Immature natural killer cell (primary cell): Measurements from ENCODE around the gene GLCE. TPM values are rescaled to one million over a fixed set of nuclear protein-coding genes. Genes with fewer than 3 reads are reported as not detected.
"Not testable (repeated sequence)": the region's sequence is repeated elsewhere in the genome, so short reads cannot be mapped to it uniquely, and the experiment has no call there.

Experiments
- DNase-seq, 3 donors: peaks; one replicate each; pipeline ENCODE4 v3.0.0; 2022; ENCODE audit warnings: mixed read lengths in 1 of 3
- H3K27ac Mint-ChIP-seq, 6 donors: one replicate each; pipeline ENCODE4 v1.8.0; 2020; ENCODE audit warnings: mixed read lengths in 6 of 6, mild to moderate bottlenecking in 5 of 6, inconsistent platforms in 4 of 6, moderate library complexity in 3 of 6
- H3K27me3 Mint-ChIP-seq, 3 donors: one replicate each; pipeline ENCODE4 v1.8.0; 2020 to 2021; ENCODE audit warnings: low read depth in 3 of 3, mild to moderate bottlenecking in 3 of 3, mixed read lengths in 3 of 3, moderate library complexity in 3 of 3, inconsistent platforms in 1 of 3
- H3K36me3 Mint-ChIP-seq, 3 donors: one replicate each; pipeline ENCODE4 v1.8.0; 2020; ENCODE audit warnings: mixed read lengths in 3 of 3, inconsistent platforms in 2 of 3, mild to moderate bottlenecking in 2 of 3
- H3K4me1 Mint-ChIP-seq, 2 donors: one replicate each; pipeline ENCODE4 v1.8.0; 2020; ENCODE audit warnings: inconsistent platforms in 2 of 2, mild to moderate bottlenecking in 2 of 2, mixed read lengths in 2 of 2, moderate library complexity in 1 of 2
- H3K4me3 Mint-ChIP-seq, 5 donors: one replicate each; pipeline ENCODE4 v1.8.0; 2020; ENCODE audit warnings: mild to moderate bottlenecking in 5 of 5, mixed read lengths in 5 of 5, inconsistent platforms in 3 of 5, moderate library complexity in 3 of 5
- H3K9me3 Mint-ChIP-seq, 6 donors: one replicate each; pipeline ENCODE4 v1.8.0; 2020; ENCODE audit warnings: mild to moderate bottlenecking in 6 of 6, mixed read lengths in 6 of 6, inconsistent platforms in 4 of 6, moderate library complexity in 3 of 6
- polyA plus RNA-seq, 3 donors: library from polyadenylated mRNA; unstranded; fragments of 300-500 nt; fragmentation: Illumina TruSeq; gene quantifications; one replicate each; pipeline ENCODE4 v1.2.3, GENCODE V29; 2021

The GLCE gene
- polyA plus RNA-seq, 3 donors from 2014 or later = 4.2 TPM; not detected in 1

DNA sequence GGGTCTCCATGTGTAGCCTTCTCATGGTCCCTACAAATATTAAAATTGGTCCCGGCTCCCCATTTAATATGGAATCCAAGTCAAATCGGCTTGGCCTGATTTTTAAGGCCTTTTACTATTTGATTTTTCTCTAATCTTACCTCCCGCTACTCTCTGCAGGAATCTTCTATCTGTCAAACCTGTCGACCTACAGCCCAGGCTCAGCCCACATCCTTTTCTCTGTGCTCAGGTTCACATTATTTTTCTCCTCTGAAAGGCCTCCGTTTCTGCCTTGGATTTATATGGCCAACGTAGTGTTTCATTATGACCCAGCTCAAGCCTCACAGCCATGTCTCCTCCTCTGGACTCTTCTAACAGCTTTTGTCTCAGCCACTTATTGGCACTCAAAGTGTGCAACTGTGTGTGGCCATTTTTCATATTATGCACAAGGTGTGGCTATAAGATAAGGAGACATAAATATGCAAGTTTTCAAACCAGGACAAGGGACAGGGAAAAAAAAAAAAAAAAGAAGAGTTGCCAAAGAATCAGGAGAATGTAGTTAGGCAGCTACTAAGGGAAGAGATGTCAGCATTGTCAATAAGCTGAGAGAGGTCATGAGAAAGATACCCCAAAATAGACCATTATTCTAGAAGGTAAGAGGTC lies 2.1 kb upstream of the GLCE start:
- peaks cover 16 to 18% of the 10 kb centered on the region in 2 donors for H3K4me1 Mint-ChIP-seq
- no peaks in the 10 kb centered on the region for H3K9me3 Mint-ChIP-seq
- no peaks in the 10 kb centered on the region for H3K36me3 Mint-ChIP-seq
- DNase-seq = no peak
- H3K4me3 Mint-ChIP-seq = peak overlapping the region in 4 of 5 donors; percentile 29 to 60 (median 39)
- H3K27ac Mint-ChIP-seq = peak overlapping the region in 1 of 6 donors; percentile 25
- H3K27me3 Mint-ChIP-seq = peaks cover 3 to 16% (median 14%) of the 10 kb centered on the region in 3 donors

DNA sequence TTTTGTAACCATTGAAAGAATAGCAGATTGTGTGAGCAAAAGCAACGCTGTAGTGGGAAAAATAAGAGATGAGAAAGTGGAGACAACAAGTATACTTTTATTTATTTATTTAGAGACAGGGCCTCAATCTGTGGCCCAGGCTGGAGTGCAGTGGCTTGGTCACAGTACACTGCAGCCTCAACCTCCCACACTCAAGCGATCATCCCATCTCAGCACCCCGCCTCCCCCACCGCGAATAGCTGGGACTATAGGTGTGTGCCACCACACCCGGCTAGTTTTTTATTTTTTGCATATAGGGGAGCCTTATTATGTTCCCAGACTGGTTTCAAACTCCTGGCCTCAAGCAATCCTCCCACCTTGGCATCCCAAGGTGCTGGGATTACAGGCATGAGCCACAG lies 1.6 kb upstream of the GLCE start:
- peak overlapping the region; percentile 54 to 97 (median 94) for H3K4me3 Mint-ChIP-seq
- no peak for DNase-seq

GRCh38 chr15:69159805-69160140 lies 662 bp upstream of the GLCE start:
- peak overlapping the region; percentile 18 to 90 (median 80) for H3K27ac Mint-ChIP-seq
- DNase-seq = no peak
- H3K36me3 Mint-ChIP-seq = no peaks in the 10 kb centered on the region
- H3K9me3 Mint-ChIP-seq = no peaks in the 10 kb centered on the region
- H3K27me3 Mint-ChIP-seq = peaks cover 1 to 14% (median 11%) of the 10 kb centered on the region in 3 donors
- peak overlapping the region; percentile 94 to 97 (median 95) for H3K4me3 Mint-ChIP-seq
- peaks cover 16 to 18% of the 10 kb centered on the region in 2 donors for H3K4me1 Mint-ChIP-seq

More for the DNA sequence above, 1.6 kb upstream of the GLCE start:
- H3K9me3 Mint-ChIP-seq = no peaks in the 10 kb centered on the region
- peak overlapping the region in 2 of 6 donors; percentile 25 to 31 for H3K27ac Mint-ChIP-seq
- peaks cover 1 to 16% (median 14%) of the 10 kb centered on the region in 3 donors for H3K27me3 Mint-ChIP-seq
- H3K4me1 Mint-ChIP-seq = peaks cover 16 to 18% of the 10 kb centered on the region in 2 donors
- no peaks in the 10 kb centered on the region for H3K36me3 Mint-ChIP-seq

- Mint-ChIP-seq H3K27me3 (peaks cover 1 to 11% (median 7%) of the 10 kb centered on the region in 3 donors), H3K36me3 (no peaks in the 10 kb centered on the region), H3K4me1 (peaks cover 16 to 18% of the 10 kb centered on the region in 2 donors), H3K9me3 (no peaks in the 10 kb centered on the region), H3K27ac (peak overlapping the region in 4 of 6 donors; percentile 62 to 87 (median 78)), H3K4me3 (peak overlapping the region; percentile 94 to 97 (median 95))
- peak in 2 of 3 donors; percentile 16 to 22 for DNase-seq
Observed at GRCh38 chr15:69161079-69161877, 843 bp downstream of the GLCE start.

GRCh38 chr15:69161878-69162213 lies 1.4 kb downstream of the GLCE start:
- Mint-ChIP-seq H3K27ac (peak overlapping the region in 2 of 6 donors; percentile 62 to 77), H3K9me3 (no peaks in the 10 kb centered on the region), H3K4me3 (peak overlapping the region; percentile 94 to 97 (median 95)), H3K36me3 (no peaks in the 10 kb centered on the region), H3K4me1 (peaks cover 16 to 18% of the 10 kb centered on the region in 2 donors), H3K27me3 (peaks cover 1 to 11% (median 7%) of the 10 kb centered on the region in 3 donors)
- no peak for DNase-seq

DNA sequence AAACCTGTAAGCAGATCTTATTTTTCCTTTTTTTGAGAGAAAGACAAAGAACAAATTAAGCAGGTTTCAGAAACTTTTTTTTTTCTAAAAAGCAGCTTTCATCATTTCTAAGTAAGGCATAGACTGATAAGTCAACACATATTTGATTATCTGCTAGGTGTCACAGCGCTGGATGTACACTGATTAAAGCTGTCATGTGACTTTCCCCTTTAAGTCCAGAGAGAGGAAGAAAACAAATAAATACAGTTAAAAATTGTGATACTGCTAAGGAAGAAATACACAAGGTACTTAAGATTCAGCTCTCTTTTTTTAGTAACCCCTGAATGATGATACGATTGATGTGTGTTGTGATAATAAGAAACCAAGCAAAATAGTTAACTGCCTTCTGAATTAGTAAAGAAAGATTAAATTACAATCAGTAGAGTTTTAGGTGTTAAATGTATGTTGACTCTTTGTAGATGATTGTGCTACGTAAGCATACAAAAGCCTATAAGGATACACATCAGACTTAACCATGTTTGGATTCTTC lies 2.8 kb downstream of the GLCE start:
- no peaks in the 10 kb centered on the region for H3K9me3 Mint-ChIP-seq
- H3K27ac Mint-ChIP-seq = no peak overlapping the region
- H3K27me3 Mint-ChIP-seq = peaks cover 3 to 11% (median 7%) of the 10 kb centered on the region in 3 donors
- no peak for DNase-seq
- peaks cover 16 to 18% of the 10 kb centered on the region in 2 donors for H3K4me1 Mint-ChIP-seq
- peak overlapping the region in 1 of 5 donors; percentile 43 for H3K4me3 Mint-ChIP-seq
- no peaks in the 10 kb centered on the region for H3K36me3 Mint-ChIP-seq

- DNase-seq = no peak
- H3K27me3 Mint-ChIP-seq = peaks cover 3 to 7% (median 6%) of the 10 kb centered on the region in 3 donors
- peaks cover 13% of the 10 kb centered on the region in 2 donors for H3K4me1 Mint-ChIP-seq
- H3K36me3 Mint-ChIP-seq = no peaks in the 10 kb centered on the region
- H3K4me3 Mint-ChIP-seq = no peak overlapping the region
- no peak overlapping the region for H3K27ac Mint-ChIP-seq
- peaks cover 0 to 1% (median 0%) of the 10 kb centered on the region in 6 donors for H3K9me3 Mint-ChIP-seq
Observed at GRCh38 chr15:69164807-69165636, 4.6 kb downstream of the GLCE start.

DNA sequence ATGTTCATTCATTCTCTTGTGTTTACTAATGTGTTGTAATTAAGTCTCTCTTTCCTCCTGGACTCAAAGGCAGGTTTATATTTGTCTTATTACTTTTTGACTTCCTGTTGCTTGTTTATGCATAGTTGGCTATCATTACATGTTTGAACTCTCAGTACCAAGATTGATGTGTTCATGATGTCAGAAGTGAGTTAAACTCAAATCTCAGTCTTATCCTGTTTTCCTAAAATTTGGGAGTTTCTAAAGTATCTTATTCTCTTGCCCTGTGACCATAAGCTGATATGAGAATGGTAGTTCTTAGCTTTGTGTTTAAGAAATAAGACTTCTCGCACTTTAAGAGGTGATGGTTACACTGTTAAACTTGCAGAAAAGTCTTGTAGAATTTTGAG lies 5.2 kb downstream of the GLCE start:
- Mint-ChIP-seq H3K27ac (no peak overlapping the region), H3K36me3 (no peaks in the 10 kb centered on the region), H3K4me1 (peaks cover 12% of the 10 kb centered on the region in 2 donors), H3K4me3 (no peak overlapping the region), H3K9me3 (peaks cover 0 to 1% (median 0%) of the 10 kb centered on the region in 6 donors), H3K27me3 (peaks cover 3 to 4% (median 4%) of the 10 kb centered on the region in 3 donors)
- no peak for DNase-seq

GRCh38 chr15:69167218-69167846 lies 6.9 kb downstream of the GLCE start:
- Mint-ChIP-seq H3K27me3 (peaks cover 0 to 2% (median 0%) of the 10 kb centered on the region in 3 donors), H3K9me3 (peaks cover 0 to 1% (median 0%) of the 10 kb centered on the region in 6 donors), H3K4me1 (no peaks in the 10 kb centered on the region), H3K36me3 (no peaks in the 10 kb centered on the region), H3K27ac (no peak overlapping the region), H3K4me3 (no peak overlapping the region)
- no peak for DNase-seq

GRCh38 chr15:69168361-69168760 lies 7.9 kb downstream of the GLCE start:
- H3K4me1 Mint-ChIP-seq, H3K27me3 Mint-ChIP-seq, H3K4me3 Mint-ChIP-seq, H3K36me3 Mint-ChIP-seq, DNase-seq, H3K9me3 Mint-ChIP-seq, H3K27ac Mint-ChIP-seq: not testable (repeated sequence)

DNA sequence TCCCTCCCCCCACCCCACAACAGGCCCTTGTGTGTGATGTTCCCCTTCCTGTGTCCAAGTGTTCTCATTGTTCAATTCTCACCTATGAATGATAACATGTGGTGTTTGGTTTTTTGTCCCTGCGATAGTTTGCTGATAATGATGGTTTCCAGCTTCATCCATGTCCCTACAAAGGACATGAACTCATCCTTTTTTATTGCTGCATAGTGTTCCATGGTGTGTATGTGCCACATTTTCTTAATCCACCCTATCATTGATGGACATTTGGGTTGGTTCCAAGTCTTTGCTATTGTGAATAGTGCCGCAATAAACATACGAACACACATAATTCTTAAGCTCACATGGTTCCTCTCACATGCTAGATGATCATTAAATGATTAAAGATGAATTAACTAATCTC lies 9.1 kb downstream of the GLCE start:
- H3K9me3 Mint-ChIP-seq, DNase-seq, H3K27ac Mint-ChIP-seq, H3K27me3 Mint-ChIP-seq, H3K4me3 Mint-ChIP-seq, H3K36me3 Mint-ChIP-seq, H3K4me1 Mint-ChIP-seq: not testable (repeated sequence)

DNA sequence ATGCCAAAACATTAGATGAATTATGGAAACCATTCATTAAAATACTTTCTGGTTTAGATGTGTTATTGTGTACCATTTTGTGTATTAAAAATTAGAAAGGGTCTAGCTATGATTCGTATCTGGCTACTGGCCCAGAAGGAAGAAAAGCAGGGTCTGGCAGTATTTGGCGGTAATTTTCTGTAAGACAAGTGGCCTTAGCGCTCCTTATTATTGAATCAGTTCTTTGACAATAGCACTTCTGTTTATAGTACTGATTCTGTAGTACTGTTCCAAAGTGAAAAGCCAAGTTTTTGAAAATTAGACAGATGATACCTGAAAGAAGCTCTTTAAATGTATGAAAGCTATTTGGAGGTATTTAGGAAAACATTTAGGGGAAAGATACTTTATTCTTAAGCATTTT lies 10.2 kb downstream of the GLCE start:
- peaks cover 0 to 1% (median 0%) of the 10 kb centered on the region in 6 donors for H3K9me3 Mint-ChIP-seq
- no peak for DNase-seq
- peaks cover 0 to 3% (median 2%) of the 10 kb centered on the region in 3 donors for H3K27me3 Mint-ChIP-seq
- H3K4me1 Mint-ChIP-seq = no peaks in the 10 kb centered on the region
- H3K27ac Mint-ChIP-seq = no peak overlapping the region
- H3K4me3 Mint-ChIP-seq = no peak overlapping the region
- H3K36me3 Mint-ChIP-seq = peaks cover 0 to 4% (median 0%) of the 10 kb centered on the region in 3 donors

GRCh38 chr15:69172847-69173246 lies 12.4 kb downstream of the GLCE start:
- Mint-ChIP-seq H3K4me1 (no peaks in the 10 kb centered on the region), H3K4me3 (no peak overlapping the region), H3K27me3 (peaks cover 0 to 5% (median 0%) of the 10 kb centered on the region in 3 donors), H3K36me3 (peaks cover 0 to 4% (median 0%) of the 10 kb centered on the region in 3 donors), H3K27ac (no peak overlapping the region), H3K9me3 (peaks cover 0 to 1% (median 0%) of the 10 kb centered on the region in 6 donors)
- DNase-seq = no peak
